Astrocyte of the hippocampus (primary cell): ENCODE results near the gene LGALS4.
"Not testable (repeated sequence)": the region's sequence is repeated elsewhere in the genome, so short reads cannot be mapped to it uniquely, and the experiment has no call there.

Experiments
- DNase-seq: peaks from one replicate; pipeline ENCODE4 v3.0.0; 2011; ENCODE audit warnings: low read depth, low spot score

Gene LGALS4

GRCh38 chr19:38770949-38771275, 41.8 kb downstream of the LGALS4 start:
- not testable (repeated sequence) for DNase-seq

- DNase-seq: not testable (repeated sequence)
These were observed 42.4 kb downstream of the LGALS4 start for GRCh38 chr19:38770228-38770948.

GRCh38 chr19:38769635-38770211, 43.0 kb downstream of the LGALS4 start:
- DNase-seq: peak; percentile 84

GRCh38 chr19:38766276-38767047, 46.3 kb downstream of the LGALS4 start:
- DNase-seq: no peak

GRCh38 chr19:38765214-38765613, 47.5 kb downstream of the LGALS4 start:
- no peak for DNase-seq

- DNase-seq: no peak
These were observed 48.9 kb downstream of the LGALS4 start for GRCh38 chr19:38763795-38764220.

- not testable (repeated sequence) for DNase-seq
These were observed 50.8 kb downstream of the LGALS4 start for GRCh38 chr19:38761884-38762389.

- DNase-seq: not testable (repeated sequence)
These were observed 51.8 kb downstream of the LGALS4 start for GRCh38 chr19:38760805-38761517.

- no peak for DNase-seq
These were observed 53.1 kb downstream of the LGALS4 start for GRCh38 chr19:38759590-38760003.

- DNase-seq: not testable (repeated sequence)
These were observed 58.5 kb downstream of the LGALS4 start for GRCh38 chr19:38754196-38754595.

GRCh38 chr19:38753783-38754182, 59.0 kb downstream of the LGALS4 start:
- DNase-seq: not testable (repeated sequence)
